Stimulated activated CD8-positive, alpha-beta memory T cell treated with anti-CD3 and anti-CD28 coated beads, Interleukin-7, amount 100 ng/mL, for 48 hours (primary cell): Measurements from ENCODE around the gene SEMA3C.

Source experiments
- DNase-seq, 2 donors: peaks; one replicate each; pipeline ENCODE4 v3.0.0-alpha.2; 2020; ENCODE audit warnings: low read depth in 1 of 2; ENCODE audit errors: extremely low read depth in 1 of 2

The SEMA3C gene

GRCh38 chr7:80752954-80753690, 165.7 kb downstream of the SEMA3C start:
- DNase-seq, result no peak

DNA sequence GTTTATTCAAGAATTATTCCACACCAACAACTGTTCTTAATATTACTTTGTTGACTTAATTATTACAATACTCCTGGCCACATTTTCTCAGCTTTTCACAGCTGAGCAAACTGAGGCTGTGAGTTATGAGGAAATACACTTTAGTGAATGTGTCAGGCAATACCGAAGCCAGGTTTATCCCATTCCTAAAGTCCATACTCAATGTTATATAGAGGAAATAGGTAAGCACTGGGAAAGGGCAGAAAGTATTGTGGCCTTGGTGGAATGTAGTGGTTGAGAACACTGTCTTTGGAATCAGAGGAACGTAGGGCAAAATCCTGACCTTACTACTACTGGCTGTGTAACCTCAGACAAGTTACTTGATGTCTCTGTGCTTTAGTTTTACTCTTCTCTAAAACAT, 169.6 kb downstream of the SEMA3C start:
- no peak for DNase-seq

DNA sequence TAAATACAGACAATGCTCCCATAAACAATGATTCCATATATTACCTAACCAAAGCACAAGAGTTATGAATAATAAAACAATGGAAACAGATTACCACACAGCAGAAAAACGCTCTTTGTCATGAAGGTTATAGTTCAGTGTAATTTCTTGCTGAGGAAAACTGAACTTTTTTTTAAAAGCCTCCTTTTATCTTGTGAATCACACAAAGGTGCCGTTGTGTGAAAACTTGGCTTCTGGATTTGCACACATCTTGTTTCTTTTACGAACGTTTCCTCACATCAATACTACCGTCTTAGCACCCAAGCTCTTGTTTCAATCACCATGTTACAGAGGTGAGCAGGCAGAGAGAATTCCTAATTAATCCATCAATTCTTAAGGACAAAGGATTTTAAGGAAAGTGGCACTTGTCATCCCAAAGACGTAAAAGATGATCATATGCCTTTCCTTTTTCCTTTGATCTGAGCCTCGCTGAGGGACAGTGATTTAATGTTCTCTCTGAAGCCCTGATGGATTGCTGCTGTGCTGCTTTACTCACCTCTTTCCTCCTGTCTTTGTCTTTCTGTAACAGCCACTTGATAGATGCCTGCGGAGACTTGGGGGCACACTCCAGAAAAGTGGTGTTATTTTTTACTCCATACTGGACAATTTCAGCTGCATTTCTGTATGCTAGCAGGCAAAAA, 170.3 kb downstream of the SEMA3C start:
- DNase-seq, result no peak

GRCh38 chr7:80740778-80741545, 177.9 kb downstream of the SEMA3C start:
- DNase-seq, result no peak

DNA sequence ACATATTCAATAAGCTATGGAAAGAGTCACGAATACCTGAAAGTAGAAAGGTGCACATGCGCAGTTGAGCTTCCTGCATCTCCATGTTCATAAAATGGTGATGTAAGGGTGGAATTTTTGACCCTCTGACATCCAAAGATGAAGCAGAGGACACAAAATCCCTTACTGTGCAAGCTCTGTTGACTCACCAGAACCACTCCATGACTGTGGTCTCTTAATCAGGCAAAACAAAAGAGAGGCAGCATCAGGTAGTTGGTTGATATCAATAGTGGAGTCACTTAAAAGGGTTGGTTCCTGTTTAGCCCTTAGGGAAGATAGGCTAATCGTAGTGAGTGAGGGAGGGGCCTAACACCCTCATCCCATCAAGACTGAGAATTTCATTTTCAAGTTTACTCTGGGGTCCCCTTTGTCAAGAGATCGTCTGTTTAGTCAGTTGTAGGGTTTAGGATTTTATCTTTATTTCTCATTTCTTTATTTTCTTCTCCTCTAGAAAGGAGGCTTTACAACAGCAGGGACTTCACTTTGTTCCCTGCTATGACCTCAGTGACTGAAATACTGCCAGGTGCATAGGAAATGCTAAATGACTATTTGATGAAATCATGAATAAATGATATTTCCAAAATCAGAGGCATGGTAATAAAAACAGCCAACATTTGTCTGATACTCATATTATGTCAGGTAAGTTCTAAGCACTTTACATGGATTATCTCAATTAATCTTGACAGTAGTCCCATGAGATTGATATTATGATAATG, 182.3 kb downstream of the SEMA3C start:
- DNase-seq, result no peak

GRCh38 chr7:80735330-80735729, 183.5 kb downstream of the SEMA3C start:
- DNase-seq, result no peak

GRCh38 chr7:80734011-80734410, 184.8 kb downstream of the SEMA3C start:
- no peak for DNase-seq

- no peak for DNase-seq
Observed at GRCh38 chr7:80733333-80733915, 185.4 kb downstream of the SEMA3C start.

DNA sequence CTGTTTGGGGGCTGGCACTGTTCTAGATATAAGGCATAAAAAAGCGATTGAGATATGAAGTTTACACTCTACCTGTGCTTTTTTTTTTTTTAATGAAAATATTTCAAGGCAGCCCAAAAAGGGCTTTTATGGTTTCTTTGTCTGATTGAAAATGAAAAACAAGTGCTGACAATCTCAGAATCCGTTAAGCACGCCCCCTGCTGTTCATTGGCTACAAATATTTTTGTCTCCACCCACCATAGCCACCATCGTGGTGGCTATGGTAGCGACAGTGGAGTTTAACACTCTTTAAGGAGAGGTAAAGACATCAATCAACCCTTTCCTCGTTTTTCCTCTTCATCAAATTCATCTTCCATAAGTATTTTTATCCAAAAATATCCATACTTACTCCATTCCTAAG, 186.2 kb downstream of the SEMA3C start:
- DNase-seq, result no peak

DNA sequence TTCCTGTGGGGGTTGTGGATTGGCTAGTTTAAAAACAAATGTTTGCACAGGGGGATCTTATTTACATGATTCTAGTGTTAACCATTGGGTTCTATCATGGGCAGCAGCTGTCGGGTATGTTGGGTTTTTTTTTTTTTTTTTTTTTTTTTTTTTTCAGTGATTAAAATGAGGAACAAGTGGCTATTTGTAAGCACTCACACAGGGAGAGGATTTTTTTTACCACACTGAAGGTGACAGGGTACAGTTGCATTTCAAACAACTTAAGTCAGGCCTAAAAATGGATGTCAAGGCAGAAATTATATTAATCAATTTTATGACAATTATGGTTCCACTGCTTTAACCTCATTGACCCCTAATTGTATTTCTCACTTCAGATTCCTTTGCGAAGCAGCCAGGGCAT, 187.6 kb downstream of the SEMA3C start:
- DNase-seq, result no peak

GRCh38 chr7:80729591-80730320, 189.1 kb downstream of the SEMA3C start:
- no peak for DNase-seq

GRCh38 chr7:80726666-80727065, 192.2 kb downstream of the SEMA3C start:
- no peak for DNase-seq

- no peak for DNase-seq
Observed at GRCh38 chr7:80725181-80725611, 193.7 kb downstream of the SEMA3C start.

DNA sequence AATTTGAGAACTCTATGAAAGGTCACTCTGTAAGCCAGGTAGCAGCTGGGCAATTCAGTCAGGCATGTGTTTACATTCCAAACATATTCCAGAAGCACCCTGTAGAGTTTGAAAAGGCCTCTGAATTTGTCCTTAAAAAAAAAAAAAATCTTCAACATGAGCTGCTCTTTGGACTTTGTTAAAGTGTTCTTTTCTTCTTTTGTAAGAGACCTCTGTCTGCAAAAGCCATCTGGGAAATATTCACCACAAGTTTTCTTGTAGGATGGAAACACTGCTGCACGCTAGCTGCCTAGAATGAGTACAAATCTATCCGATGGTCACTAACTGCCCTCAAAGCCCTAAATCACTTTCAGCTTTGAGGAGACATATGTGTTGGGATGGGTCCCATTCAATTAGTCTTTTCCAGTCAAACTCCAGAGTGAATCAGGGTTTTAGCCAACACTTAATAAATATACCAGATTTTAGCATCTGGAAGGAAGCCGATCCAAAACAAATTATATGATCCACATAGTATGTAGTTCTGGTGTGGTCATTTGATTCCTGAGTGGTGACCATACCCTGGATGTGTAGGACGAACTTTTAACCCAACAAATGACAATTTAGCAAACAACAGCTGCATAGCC, 194.5 kb downstream of the SEMA3C start:
- no peak for DNase-seq

- no peak for DNase-seq
Observed at GRCh38 chr7:80722616-80723195, 196.1 kb downstream of the SEMA3C start.

DNA sequence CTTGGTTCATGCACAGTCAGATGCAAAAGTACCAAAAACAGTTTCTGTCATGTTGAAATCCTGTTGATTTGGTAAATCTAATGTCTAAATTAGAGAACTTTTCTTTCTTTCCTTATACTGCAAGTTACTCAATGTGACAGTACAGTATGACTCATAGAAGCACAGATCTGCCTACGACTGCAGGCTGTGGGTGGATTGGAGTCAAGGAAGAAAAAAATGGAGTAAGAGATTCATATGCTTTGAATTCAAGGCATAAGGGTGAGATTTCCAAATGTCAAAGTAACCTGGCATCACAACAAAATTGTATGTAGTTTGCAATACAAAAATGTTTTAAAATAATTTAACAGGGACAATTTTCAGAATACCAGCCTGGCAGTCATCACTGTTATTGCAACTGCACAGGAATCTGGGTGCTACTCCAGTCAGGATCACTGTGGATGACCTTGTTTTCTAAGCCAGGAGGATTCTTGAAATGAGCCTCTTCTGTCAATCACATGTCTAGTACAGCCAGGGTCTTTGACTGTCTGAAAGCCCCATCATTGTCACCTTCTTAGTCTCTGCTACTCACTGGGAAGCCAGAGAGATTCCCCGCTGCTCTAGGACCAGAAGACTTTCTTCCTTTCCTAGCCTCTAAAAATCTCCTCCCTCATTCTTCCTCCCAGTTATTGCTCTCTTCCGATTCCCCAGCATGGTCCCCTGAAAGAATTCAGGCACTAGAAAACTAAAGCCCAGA, 196.8 kb downstream of the SEMA3C start:
- no peak for DNase-seq

GRCh38 chr7:80720146-80720545, 198.7 kb downstream of the SEMA3C start:
- DNase-seq, result no peak

GRCh38 chr7:80719261-80719660, 199.6 kb downstream of the SEMA3C start:
- no peak for DNase-seq

DNA sequence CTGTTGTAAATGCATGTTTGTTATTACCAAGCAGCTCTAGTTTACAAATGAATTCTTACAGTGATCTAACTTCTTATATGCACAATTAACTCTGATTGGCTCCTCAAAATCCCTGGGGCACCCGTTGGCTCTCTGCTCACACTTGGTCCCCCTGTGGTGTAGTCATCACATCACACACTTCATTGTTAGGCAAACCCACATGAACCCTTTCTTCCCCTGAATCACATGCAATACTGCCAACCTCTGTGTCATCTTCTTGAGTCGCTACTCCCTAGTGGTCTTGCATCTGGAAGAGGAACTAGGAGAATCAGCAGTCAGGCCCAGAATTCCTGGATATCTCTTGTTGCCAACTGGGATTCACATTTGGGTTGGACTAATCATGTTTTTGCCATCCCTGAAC, 207.3 kb downstream of the SEMA3C start:
- no peak for DNase-seq
